ENCODE results near the gene MYO1D.
"Not testable (repeated sequence)": the region's sequence is repeated elsewhere in the genome, so short reads cannot be mapped to it uniquely, and the experiment has no call there.

MYO1D gene

DNA sequence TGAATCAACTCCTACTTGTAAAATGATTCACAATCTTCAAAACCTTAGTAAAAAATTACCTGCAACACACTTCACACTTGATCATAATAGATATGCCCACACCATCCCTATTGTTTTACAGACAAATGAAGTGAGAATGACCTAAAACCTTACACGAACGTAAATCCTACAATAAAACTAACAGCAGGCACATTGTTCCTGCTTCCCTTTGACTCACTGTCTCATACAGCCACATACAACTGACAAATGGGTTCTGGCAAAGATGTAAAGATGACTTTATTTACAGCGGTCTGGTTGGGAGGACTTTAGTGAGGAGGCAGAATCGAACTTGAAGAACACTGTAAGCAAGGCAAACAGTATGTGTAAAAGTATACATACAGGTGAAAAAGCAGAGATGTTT is 188.7 kb downstream of the MYO1D start:
- no peak for DNase-seq (ENCODE audit: low read depth in 4 of 4, low spot score in 1 of 4)

DNA sequence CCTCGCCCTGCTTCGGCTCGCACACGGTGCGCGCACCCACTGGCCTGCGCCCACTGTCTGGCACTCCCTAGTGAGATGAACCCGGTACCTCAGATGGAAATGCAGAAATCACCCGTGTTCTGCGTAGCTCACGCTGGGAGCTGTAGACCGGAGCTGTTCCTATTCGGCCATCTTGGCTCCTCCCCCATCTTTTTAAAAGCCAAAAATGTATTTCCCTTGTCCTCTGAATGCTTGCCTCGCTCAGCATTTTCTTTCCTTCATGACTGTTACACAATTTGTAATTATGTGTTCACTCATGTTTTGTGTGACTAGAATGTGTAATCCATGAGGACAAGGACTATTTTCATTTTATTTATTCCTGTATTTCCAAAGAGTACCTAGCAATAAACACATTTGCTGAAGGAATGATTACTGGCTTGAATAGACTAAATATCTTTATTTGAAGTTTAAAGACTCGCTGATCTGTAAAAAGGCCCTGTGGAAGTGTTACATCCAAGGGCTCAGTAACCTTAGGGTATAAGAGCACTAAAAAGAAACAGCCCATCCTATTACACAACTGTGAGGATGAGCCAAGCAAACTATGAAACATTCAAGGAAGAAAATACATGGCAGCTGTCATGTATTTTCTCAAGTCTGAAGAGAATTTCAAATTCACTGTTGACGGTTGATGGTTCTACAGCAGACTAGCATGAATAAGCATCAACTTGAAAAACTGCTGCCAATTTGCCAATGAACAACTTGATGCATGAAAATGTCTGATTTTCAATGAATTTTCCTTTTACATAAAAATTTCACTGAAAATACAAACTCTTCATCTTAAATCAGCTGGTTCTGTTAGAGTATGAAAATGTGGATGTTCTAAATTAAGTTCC is 192.6 kb downstream of the MYO1D start:
- DNase-seq (ENCODE audit: low read depth in 4 of 4, low spot score in 1 of 4): no peak

DNA sequence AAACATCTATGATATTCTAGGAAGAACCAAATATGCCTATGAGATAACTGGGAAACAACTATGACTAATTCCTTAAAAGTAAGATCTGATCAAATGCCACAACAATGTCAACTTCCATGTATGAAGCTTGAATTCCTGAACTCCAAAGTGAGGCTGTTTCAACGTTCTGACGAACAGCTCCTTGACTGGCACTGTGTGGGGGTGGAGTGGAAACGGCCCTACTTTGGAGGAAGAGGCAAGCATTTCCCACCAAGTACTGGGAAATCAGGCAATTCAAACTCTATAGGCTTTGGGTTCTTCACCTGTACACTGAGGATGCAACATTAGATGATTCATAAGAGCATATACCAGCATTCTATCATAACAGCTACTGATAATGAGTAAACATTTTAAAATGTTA is 203.0 kb downstream of the MYO1D start:
- DNase-seq (ENCODE audit: low read depth in 4 of 4, low spot score in 1 of 4): no peak

DNA sequence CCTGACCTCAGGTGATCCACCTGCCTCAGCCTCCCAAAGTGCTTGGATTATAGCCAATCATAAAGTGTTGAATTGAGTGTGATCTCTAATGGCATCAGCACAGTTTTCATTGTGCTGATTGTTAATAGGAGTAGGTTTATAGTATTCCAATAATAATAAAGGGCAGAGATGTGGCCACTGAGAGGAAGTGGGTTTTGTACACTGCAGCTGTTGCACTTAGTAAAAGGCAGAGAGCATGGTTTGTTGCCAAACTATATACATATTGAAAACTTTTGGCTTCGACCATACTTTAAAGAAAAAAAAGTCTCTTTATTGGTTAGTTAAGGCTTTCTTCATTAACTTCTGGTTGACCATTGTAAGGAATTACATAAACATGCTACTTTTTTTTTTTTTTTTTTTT is 204.2 kb downstream of the MYO1D start:
- no peak for DNase-seq (ENCODE audit: low read depth in 4 of 4, low spot score in 1 of 4)

DNA sequence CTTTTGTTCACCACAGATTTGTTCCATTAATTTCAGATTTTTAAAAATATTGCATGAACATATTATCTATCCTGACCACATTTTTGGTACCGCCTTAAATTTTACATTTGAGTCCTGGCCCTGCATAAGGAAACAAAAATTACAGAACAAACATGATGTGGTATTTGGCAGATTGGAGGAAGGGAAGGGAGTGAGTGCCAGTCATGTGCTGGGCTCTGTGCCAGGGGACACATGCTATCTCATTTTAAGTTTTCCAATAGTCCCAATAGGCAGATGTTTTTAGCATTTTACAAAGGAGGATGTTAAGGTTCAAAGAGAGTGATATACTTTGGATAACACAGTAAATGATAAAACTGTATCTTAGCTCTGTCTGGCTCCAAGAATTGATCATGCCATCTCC is 205.0 kb downstream of the MYO1D start:
- DNase-seq (ENCODE audit: low read depth in 4 of 4, low spot score in 1 of 4): no peak

DNA sequence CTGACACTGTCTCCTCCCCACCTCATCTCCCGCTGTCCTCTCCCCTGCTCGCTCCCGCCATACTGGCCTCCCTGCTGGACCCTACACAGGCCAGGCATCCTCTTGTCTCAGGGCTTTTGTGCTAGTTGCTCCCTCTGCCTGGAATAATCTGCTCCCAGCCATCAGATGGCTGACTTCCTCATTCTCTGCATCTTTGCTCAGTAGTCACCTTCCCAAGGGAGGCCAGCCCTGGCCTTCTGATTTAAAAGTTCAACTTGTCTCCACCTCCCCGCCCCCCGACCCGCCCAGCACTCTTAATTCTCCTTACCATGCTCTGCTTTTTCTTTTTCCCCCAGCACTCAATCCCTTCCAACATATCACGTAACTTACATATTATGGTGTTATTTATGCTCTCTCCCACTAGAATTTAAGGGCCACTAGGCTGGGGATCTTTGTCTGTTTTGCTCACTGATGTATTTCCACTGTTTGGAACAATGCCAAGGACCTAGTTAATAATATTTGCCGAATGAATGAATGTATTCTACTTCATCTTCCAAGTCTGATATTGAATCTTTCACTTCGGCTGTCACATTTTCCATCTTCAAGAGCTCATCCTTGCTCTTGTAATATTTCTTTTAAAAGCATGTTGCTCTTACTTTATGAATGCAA is 211.9 kb downstream of the MYO1D start:
- no peak for DNase-seq (ENCODE audit: low read depth in 4 of 4, low spot score in 1 of 4)

DNA sequence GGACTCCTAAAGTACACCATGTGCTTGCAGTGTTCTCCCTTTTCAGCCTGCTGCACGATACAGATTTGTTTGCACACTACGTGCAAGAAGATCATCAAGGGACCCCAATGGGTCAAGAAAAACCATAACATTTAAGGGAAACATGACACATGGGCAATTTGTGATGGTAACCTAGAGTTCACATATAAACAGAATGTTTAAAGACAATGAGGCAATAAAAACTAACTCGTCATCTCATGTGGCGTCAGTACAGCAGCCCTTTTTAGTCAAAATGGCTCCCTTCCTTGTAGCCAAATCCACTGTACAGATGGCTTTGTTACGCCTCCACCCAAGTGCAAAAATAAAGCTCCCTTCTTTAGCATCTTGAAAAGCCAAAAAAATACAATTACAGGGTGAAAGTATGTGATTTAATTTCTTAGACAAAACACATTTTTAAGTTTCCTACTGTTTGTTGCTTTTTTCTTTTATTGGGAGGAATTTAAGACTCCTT is 216.4 kb downstream of the MYO1D start:
- no peak for DNase-seq (ENCODE audit: low read depth in 4 of 4, low spot score in 1 of 4)

DNA sequence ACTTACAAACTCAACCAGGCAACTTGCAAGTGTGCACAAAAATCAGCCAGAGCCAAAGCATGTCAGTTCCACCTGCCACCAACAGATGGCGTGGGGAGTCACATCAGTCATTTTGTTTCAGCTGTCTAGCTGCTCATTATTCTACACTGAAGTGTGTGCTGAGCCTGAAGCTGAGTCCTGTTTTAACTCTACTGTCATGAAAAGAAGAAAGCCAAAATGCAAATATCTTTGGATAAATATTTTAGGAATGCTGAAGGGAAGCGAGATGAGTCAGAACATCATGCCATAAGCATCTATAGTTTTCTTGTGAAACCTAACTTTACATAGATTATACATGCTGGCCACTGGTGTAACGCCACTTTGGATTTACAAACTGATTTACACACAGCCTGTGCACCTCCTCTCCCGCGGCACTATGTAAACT is 217.5 kb downstream of the MYO1D start:
- DNase-seq (ENCODE audit: low read depth in 4 of 4, low spot score in 1 of 4): peak; percentile 29 to 49 (median 40)

DNA sequence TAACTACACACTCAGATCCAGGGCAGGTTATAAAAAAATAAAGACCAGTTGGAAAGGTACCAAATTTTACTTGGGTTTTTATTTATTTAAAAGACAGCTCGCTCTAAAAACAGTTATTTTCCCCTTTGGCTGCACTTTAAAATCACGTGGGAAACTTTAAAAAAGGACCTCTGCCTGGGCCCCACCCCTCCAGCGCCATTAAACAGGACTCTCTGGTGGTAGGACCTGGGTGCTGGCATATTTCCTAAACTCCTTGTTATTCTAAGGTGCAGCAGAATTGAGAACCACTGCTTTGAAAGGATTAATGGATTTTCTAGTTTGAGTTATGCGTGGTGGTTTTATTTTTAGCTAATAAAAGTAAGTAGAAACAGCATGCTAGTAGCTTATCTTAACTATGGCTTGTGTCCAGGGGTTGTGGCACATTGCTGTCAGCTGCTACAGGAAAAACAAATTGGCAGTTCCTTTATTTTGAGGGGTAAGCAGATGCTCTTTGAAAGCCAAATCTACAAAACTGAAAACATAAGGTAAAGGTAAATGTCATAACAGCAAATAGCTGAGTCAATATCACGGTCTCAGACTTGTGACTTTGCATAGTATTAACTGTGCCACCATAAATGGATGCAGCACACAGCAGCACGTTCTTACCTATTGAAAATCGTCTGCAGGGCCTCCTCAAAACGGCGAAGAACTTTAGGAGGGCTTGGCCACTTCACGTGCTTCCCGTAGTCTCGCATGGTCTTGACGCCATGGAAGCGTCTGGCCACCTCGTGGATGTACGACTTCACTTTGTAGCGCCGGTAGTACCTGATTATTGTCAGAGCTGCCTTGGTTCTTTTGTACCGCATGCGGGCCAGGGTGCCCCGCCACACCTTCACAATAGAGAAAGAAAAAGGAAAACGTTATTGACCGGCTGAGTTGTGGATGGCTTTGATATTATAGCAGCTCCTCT is 218.2 kb downstream of the MYO1D start:
- DNase-seq (ENCODE audit: low read depth in 4 of 4, low spot score in 1 of 4): no peak

DNA sequence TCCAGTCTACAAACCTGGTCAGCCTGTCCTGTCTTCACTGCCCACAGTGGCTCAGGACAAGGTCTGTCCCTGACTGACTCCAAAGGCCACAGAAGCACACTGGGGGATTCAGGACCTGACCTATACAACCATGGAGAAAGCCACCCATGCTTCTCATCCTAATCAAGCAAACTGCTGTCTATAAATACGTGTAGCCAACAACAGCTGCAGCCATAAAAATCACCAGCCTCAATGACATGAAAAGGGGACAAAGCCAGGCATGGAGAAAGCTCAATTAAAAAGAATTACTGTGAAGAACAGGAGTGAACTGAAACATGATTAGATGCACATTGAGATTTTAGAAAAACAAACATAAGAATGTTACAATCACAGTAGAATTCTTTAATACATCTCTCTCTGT is 220.0 kb downstream of the MYO1D start:
- DNase-seq (ENCODE audit: low read depth in 4 of 4, low spot score in 1 of 4): no peak

DNA sequence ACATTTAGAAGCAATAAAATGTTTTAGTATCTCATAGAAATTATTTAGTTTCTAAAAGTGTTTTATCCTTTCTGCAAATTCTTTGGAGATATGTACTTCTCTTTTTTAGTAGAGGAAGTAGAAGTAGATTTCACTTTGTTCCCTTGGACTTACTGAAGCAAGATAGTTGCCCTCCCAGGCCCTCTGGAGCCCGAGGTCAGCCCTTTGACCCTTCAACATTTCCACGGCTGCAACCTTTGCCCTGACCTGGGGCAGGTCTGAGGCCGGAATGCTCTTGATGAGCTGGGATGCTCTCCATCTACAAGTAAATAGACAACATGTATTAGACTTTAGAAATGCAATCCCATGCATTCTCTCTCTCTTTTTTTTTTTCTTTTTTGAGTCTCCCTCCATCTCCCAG is 222.6 kb downstream of the MYO1D start:
- DNase-seq (ENCODE audit: low read depth in 4 of 4, low spot score in 1 of 4): no peak

DNA sequence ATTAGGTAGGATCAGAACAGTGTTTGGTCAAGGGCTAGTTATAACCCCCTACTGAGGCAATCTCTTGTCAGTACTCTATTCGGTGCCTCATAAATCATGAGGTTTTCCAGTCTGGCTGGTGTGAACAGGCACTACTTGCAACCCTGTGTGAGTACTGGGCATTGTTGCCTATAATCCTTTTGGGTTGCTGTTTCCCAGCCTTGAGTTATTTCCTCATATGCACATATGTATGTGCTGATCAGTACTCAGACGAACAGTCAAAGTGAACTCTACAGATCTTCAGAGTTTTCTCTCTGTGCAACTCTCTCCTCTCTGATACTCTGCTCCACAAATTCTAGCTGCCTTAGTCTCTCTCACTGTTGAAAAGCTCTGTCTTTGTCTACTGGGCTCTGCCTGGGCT is 225.8 kb downstream of the MYO1D start:
- DNase-seq (ENCODE audit: low read depth in 4 of 4, low spot score in 1 of 4): no peak

DNA sequence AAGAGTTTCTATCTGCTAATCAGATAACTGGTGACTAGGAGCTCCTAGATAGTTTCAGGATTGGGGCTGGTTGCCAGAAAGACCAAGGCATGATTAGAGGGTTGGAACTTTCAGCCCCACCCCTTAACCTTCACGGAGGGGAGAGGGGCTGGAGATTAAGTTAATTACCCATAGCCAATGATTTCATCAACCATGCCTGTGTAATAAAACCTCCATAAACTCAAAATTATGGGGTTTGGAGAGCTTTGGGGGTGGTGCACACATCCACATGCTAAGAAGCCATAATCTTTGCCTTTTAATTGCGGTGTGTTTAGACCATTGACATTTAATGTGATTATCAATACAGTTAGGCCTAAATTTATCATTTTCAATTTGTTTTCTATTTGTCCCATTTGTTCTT is 228.5 kb downstream of the MYO1D start:
- DNase-seq (ENCODE audit: low read depth in 4 of 4, low spot score in 1 of 4): no peak

DNA sequence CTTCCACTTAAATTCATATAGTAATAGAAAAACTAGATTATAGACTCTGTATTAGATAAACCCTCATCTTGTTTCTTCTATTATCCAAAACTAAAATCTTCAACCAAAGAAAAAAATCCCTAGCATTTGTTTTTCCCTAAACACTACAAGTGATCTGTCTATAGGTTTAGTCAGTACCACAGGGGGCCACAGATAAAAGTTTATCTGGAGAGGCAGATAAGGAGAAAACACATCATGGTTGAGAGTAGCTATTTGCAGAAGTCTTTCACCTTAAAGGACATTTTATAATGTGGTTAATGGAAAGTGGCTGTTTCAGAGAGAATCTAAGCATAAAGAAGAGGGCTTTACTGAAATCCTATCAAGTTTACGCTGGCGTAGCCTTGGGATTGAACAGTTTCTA is 230.0 kb downstream of the MYO1D start:
- no peak for DNase-seq (ENCODE audit: low read depth in 4 of 4, low spot score in 1 of 4)

DNA sequence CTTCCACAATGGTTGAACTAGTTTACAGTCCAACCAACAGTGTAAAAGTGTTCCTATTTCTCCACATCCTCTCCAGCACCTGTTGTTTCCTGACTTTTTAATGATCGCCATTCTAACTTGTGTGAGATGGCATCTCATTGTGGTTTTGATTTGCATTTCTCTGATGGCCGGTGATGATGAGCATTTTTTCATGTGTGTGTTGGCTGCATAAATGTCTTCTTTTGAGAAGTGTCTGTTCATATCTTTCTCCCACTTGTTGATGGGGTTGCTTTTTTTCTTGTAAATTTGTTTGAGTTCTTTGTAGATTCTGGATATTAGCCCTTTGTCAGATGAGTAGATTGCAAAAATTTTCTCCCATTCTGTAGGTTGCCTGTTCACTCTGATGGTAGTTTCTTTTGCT is 235.4 kb downstream of the MYO1D start:
- DNase-seq (ENCODE audit: low read depth in 4 of 4, low spot score in 1 of 4): not testable (repeated sequence)

DNA sequence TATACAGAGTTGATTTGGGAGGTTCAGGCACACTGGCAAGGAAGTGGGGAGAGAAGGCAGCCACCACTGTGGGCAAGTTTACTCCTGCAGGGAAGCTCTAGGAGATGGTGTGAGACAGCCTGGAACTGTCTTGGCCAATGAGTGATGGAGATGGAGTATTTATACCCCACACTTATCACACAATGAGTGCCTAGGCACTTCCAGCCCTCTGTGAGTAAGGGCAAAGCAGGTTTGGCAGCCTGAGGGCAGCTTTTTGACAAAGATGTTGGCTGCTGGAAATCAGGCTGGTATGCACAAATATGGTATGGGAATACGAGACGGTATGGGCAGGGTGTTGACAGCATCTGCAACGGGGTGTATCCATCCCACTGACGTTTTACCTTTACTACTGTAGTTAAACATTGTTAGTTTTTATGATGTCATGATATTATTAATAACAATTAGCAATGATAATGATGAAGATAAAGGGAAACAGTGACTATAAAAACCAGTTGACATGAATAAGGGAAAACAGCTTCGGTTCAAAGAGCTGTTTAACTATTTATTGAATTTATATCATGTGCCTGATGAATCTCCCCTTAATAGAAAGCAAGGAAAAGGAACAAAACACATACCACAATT is 240.2 kb downstream of the MYO1D start:
- DNase-seq (ENCODE audit: low read depth in 4 of 4, low spot score in 1 of 4): no peak

DNA sequence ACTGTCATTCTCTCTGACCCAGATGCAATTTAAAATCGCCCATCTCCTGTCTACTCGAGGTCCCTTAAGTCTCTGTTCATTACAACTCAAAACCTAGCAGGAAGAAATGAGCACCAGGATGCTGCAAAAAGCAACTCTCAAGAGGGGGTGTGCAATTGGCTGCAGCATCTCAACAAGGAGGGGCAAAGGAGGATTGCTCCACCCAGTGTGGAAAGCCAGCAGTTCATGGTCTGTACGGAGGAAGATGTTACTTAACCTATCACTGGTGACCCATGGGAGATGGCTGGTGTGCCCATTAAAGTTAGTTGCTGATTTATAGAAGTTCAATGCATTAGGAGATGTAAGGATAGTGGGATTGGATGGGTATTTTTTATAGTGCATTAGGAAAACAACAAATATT is 242.8 kb downstream of the MYO1D start:
- DNase-seq (ENCODE audit: low read depth in 4 of 4, low spot score in 1 of 4): no peak

DNA sequence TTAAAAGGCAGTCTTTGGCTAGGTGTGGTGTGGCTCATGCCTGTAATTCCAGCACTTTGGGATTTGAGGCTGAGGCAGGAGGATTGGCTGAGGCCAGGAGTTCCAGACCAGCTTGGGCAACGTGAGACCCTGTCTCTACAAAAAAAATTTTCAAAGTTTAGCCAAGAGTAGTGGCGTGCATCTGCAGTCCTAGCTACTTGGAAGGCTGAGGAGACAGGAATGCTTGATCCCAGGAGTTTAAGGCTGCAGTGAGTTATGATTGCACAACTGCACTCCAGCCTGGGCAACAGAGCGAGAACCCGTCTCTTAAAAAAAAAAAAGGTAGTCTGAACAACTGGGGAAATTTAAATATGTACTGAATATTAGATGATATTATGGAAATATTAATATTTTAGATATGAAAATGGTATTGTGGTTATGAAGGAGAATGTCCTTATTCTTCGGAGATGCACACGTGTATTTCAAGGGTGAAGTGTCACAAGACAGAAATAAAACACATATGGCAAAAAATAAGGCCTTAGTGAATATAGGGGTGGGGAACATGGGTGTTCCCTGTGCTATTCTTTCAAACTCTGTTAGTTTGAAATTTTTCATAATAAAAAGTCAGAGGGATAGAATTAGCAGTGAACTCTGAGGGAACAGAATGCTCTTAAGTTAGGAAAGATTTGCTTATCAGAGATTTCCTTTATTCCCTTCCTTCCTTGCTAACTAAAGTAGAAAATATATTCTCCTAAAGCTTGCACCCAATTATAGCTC is 245.4 kb downstream of the MYO1D start:
- no peak for DNase-seq (ENCODE audit: low read depth in 4 of 4, low spot score in 1 of 4)

DNA sequence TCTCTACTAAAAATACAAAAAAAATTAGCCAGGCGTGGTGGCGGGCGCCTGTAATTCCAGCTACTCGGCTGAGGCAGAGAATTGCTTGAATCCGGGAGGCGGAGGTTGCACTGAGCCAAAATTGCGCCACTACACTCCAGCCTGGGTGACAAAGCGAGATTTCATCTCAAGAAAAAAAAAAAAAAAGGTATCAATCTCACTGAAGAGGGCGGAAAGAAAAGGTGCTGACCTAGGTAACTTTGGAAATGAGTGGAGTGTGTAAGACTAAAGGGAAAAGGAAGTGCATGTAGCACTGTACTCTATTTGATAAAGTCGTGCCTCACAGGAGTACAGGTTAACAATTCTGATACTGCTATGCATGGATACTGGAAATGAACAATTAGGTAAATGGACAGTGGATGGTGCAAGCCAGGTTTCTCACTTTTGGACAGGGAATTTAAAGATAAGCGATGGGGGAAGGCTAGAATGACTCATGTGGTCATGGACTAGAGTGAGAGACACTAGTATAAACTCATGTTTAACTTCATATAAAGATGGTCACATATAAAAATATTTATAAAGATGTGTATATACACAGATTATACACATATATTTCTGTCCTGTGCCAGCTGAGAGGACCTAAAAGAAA is 247.2 kb downstream of the MYO1D start:
- DNase-seq (ENCODE audit: low read depth in 4 of 4, low spot score in 1 of 4): no peak
